Measurements from ENCODE around the gene TNS2.

- TF ChIP-seq POLR2A (IDR thresholded peaks at IDR 0.05): no peak
- peak in 3 of 6 experiments; percentile 32 to 42 (median 34) for TF ChIP-seq CTCF (IDR thresholded peaks at IDR 0.05)
Observed at GRCh38 chr12:53051058-53051880, 1.4 kb downstream of the TNS2 start.

Measured in Peyer's patch (tissue), 4 donors.